K562 (cell line): ENCODE results near the gene DAP. TPM values are rescaled to one million over a fixed set of nuclear protein-coding genes. Genes with fewer than 3 reads are reported as not detected.

ENCODE experiments used
- CBFA2T3 ChIP-seq: fragments of 450-650 bp; IDR thresholded peaks from 2 replicates; pipeline ENCODE4 v1.6.1; 2017
- CEBPB ChIP-seq: fragments of 450-650 bp; IDR thresholded peaks from 2 replicates; pipeline ENCODE4 v1.6.1; 2016; ENCODE audit warnings: missing genetic modification characterization, missing compliant biosample characterization
- CXXC5 ChIP-seq: fragments of 250-450 bp; sonication (Bioruptor Pico); IDR thresholded peaks from 2 replicates; pipeline ENCODE4 v1.8.0; 2022; ENCODE audit warnings: inconsistent platforms, mild to moderate bottlenecking, moderate library complexity
- EHMT2 ChIP-seq: fragments of 450-650 bp; IDR thresholded peaks from 2 replicates; pipeline ENCODE4 v1.6.1; 2018; ENCODE audit warnings: antibody characterized with exemption
- EWSR1 ChIP-seq: fragments of 450-650 bp; IDR thresholded peaks from 2 replicates; pipeline ENCODE4 v1.6.1; 2018; ENCODE audit warnings: borderline replicate concordance, mild to moderate bottlenecking, low read depth, moderate library complexity; ENCODE audit not compliant: partially characterized antibody
- FIP1L1 ChIP-seq: fragments of 200-400 bp; formaldehyde crosslinking; IDR thresholded peaks from 2 replicates; pipeline ENCODE4 v1.6.1; 2018; ENCODE audit warnings: mild to moderate bottlenecking, low read depth, low read length; ENCODE audit not compliant: poor library complexity, severe bottlenecking
- FOXA3 ChIP-seq, 2 experiments: fragments of 450-650 bp in 1 of 2; sonication (generic) in 1 of 2; formaldehyde crosslinking; IDR thresholded peaks in 1 of 2; conservative IDR thresholded peaks in 1 of 2; 2 replicates each; pipeline versions ENCODE4 v1.4.0 to v1.8.0; 2020 to 2022; ENCODE audit warnings: mild to moderate bottlenecking in 2 of 2, missing genetic modification reagents in 1 of 2
- FOXO4 ChIP-seq: fragments of 450-650 bp; formaldehyde crosslinking; IDR thresholded peaks from 2 replicates; pipeline ENCODE4 v1.4.0; 2020; ENCODE audit warnings: mild to moderate bottlenecking, moderate library complexity
- HES1 ChIP-seq: fragments of 450-650 bp; IDR thresholded peaks from 2 replicates; pipeline ENCODE4 v1.6.1; 2016; ENCODE audit warnings: low read depth, mild to moderate bottlenecking, moderate library complexity
- PCBP2 ChIP-seq: fragments of 200-400 bp; formaldehyde crosslinking; IDR thresholded peaks from 2 replicates; pipeline ENCODE4 v1.6.1; 2018; ENCODE audit warnings: low read length, low read depth, mild to moderate bottlenecking, moderate library complexity; ENCODE audit not compliant: poor library complexity, severe bottlenecking
- POLR2B ChIP-seq: fragments of 450-650 bp; IDR thresholded peaks from 2 replicates; pipeline ENCODE4 v1.6.1; 2018; ENCODE audit warnings: low read depth; ENCODE audit not compliant: partially characterized antibody
- SMARCC2 ChIP-seq: fragments of 450-650 bp; IDR thresholded peaks from 2 replicates; pipeline ENCODE4 v1.6.1; 2017; ENCODE audit warnings: antibody characterized with exemption, moderate library complexity, mild to moderate bottlenecking, low read depth
- SNRNP70 ChIP-seq: fragments of 200-400 bp; formaldehyde crosslinking; optimal IDR thresholded peaks from 2 replicates; pipeline ENCODE3; 2017; ENCODE audit warnings: low read depth, low read length
- U2AF2 ChIP-seq: fragments of 200-400 bp; formaldehyde crosslinking; optimal IDR thresholded peaks from 2 replicates; pipeline ENCODE3; 2017; ENCODE audit warnings: low read depth, mild to moderate bottlenecking, low read length
- USF1 ChIP-seq: sonication (generic); formaldehyde crosslinking; IDR thresholded peaks from 2 replicates; pipeline ENCODE4 v1.9.0; 2022; ENCODE audit warnings: mild to moderate bottlenecking, missing genetic modification reagents
- XRCC5 ChIP-seq: fragments of 200-400 bp; formaldehyde crosslinking; IDR thresholded peaks from 2 replicates; pipeline ENCODE4 v1.6.1; 2017; ENCODE audit warnings: low read depth, mild to moderate bottlenecking, low read length
- ZNF263 ChIP-seq: sonication (generic); formaldehyde crosslinking; IDR thresholded peaks from 2 replicates; pipeline ENCODE4 v1.8.0; 2022; ENCODE audit warnings: mild to moderate bottlenecking, missing genetic modification reagents, borderline replicate concordance
- ZNF280A ChIP-seq: fragments of 450-650 bp; IDR thresholded peaks from 2 replicates; pipeline ENCODE4 v1.6.1; 2018; ENCODE audit warnings: mild to moderate bottlenecking, low read depth; ENCODE audit not compliant: partially characterized antibody
- ZNF384 ChIP-seq: IDR thresholded peaks from 2 replicates; pipeline ENCODE4 v1.6.1; 2012; ENCODE audit warnings: low read depth, low read length, improper control_type of control experiment
- ZNF780A ChIP-seq: fragments of 250-450 bp; sonication (Bioruptor Pico); IDR thresholded peaks from 2 replicates; pipeline ENCODE4 v1.5.0; 2021; ENCODE audit warnings: mild to moderate bottlenecking
- ZSCAN29 ChIP-seq: fragments of 450-650 bp; IDR thresholded peaks from 2 replicates; pipeline ENCODE4 v1.6.1; 2017
- polyA plus RNA-seq, 8 experiments: library from polyadenylated mRNA; depleted of rRNA in 4 of 8; stranded (reverse) in 5 of 8; unstranded in 3 of 8; fragments of >200 nt; fragmentation: Nextera tagmentation in 2 of 8; fragmentation: Illumina TruSeq in 1 of 8; extraction: Ambion mirVana in 2 of 8; extraction: Trizol in 1 of 8; gene quantifications; 2 replicates each; pipeline versions ENCODE4 v1.2.1 to v1.2.3, GENCODE V29; 2011 to 2014; ENCODE audit warnings: inconsistent platforms in 1 of 8, missing spikeins in 1 of 8
- total RNA-seq, 7 experiments: library from RNA; depleted of rRNA in 6 of 7; stranded (reverse); fragments of >200 nt in 6 of 7; fragmentation: Illumina TruSeq in 2 of 7; extraction: Trizol in 2 of 7; gene quantifications; 2 replicates each; pipeline versions ENCODE4 v1.2.1 to v1.2.3, GENCODE V29; 2011 to 2021; ENCODE audit warnings: low replicate concordance in 1 of 7

Gene DAP
- total and polyA plus RNA-seq, 9 of the 15 experiments (the other 6 are each of a cell fraction or from before 2014, with no cell fraction given) = 14.1 to 151 (median 34.5) TPM

GRCh38 chr5:10708189-10708944 is 52.7 kb downstream of the DAP start (continued):
- no peak; the same call in 1 of the 2 replicates for TF ChIP-seq SMARCC2
- TF ChIP-seq ZSCAN29 = no peak
- TF ChIP-seq ZNF280A = no peak
- TF ChIP-seq U2AF2 = no peak
- no peak for TF ChIP-seq PCBP2
- TF ChIP-seq EHMT2 = 0 out of 2 replicates have a peak, but pooled peaks have one; percentile 45
- TF ChIP-seq FIP1L1 = no peak
- no peak for TF ChIP-seq HES1
- TF ChIP-seq ZNF384 = no peak
- TF ChIP-seq XRCC5 = no peak
- no peak for TF ChIP-seq ZNF780A (CRISPR knock-in tag)
- peak; percentile 28; the same call in 1 of the 2 replicates for TF ChIP-seq ZNF263
- no peak for TF ChIP-seq USF1 (CRISPR knock-in tag)
- no peak for TF ChIP-seq SNRNP70
- TF ChIP-seq FOXO4 = no peak
- TF ChIP-seq CXXC5 (CRISPR knock-in tag) = peak; percentile 52; the same call in 1 of the 2 replicates
- no peak for TF ChIP-seq EWSR1
- peak; percentile 37 for TF ChIP-seq POLR2B
- peak; percentile 96 for TF ChIP-seq CBFA2T3
- TF ChIP-seq FOXA3 (CRISPR knock-in tag; conservative IDR thresholded peaks at IDR 0.05 in 1 of 2, IDR thresholded peaks at IDR 0.05 in 1 of 2) = no peak
- TF ChIP-seq CEBPB (tag) = no peak
